HepG2 (cell line): ENCODE results near the gene SMAD6. TPM values are rescaled to one million over a fixed set of nuclear protein-coding genes. Genes with fewer than 3 reads are reported as not detected.

Experiments
- AGO1 ChIP-seq: fragments of 200-400 bp; formaldehyde crosslinking; IDR thresholded peaks from 2 replicates; pipeline ENCODE4 v1.6.1; 2017; ENCODE audit warnings: mild to moderate bottlenecking, low read depth, low read length, moderate library complexity; ENCODE audit not compliant: poor library complexity, severe bottlenecking
- CCDC6 ChIP-seq: sonication (generic); formaldehyde crosslinking; IDR thresholded peaks from 2 replicates; pipeline ENCODE4 v1.8.1; 2022; ENCODE audit warnings: mild to moderate bottlenecking, missing genetic modification reagents, moderate library complexity
- GTF2F1 ChIP-seq: fragments of 150-350 bp; IDR thresholded peaks from 2 replicates; pipeline ENCODE4 v1.6.1; 2014; ENCODE audit warnings: low read length
- ISX ChIP-seq: sonication (generic); formaldehyde crosslinking; conservative IDR thresholded peaks from 2 replicates; pipeline ENCODE4 v1.5.0; 2020; ENCODE audit warnings: missing genetic modification reagents
- MYNN ChIP-seq: sonication (generic); formaldehyde crosslinking; IDR thresholded peaks from 2 replicates; pipeline ENCODE4 v1.4.0; 2020; ENCODE audit warnings: mild to moderate bottlenecking, low read depth, missing genetic modification reagents
- NCOR1 ChIP-seq: fragments of 200-600 bp; sonication (generic); IDR thresholded peaks from 2 replicates; pipeline ENCODE4 v1.7.0; 2017; ENCODE audit warnings: antibody characterized with exemption, low read length, borderline replicate concordance
- NONO ChIP-seq, 2 experiments: fragments of 450-650 bp in 1 of 2; sonication (generic) in 1 of 2; formaldehyde crosslinking in 1 of 2; IDR thresholded peaks in 1 of 2; conservative IDR thresholded peaks in 1 of 2; 2 replicates each; pipeline versions ENCODE4 v1.6.1 to v1.8.0; 2017 to 2022; ENCODE audit warnings: mild to moderate bottlenecking in 1 of 2, missing genetic modification reagents in 1 of 2, moderate library complexity in 1 of 2
- PCBP2 ChIP-seq: fragments of 200-400 bp; formaldehyde crosslinking; optimal IDR thresholded peaks from 2 replicates; pipeline ENCODE3; 2018; ENCODE audit warnings: low read length, low read depth; ENCODE audit not compliant: poor library complexity, severe bottlenecking
- RBFOX2 ChIP-seq: fragments of 200-400 bp; formaldehyde crosslinking; IDR thresholded peaks from 2 replicates; pipeline ENCODE4 v1.6.1; 2017; ENCODE audit warnings: low read depth, mild to moderate bottlenecking, low read length
- RBM39 ChIP-seq: fragments of 200-400 bp; formaldehyde crosslinking; IDR thresholded peaks from one replicate; pipeline ENCODE4 v1.6.1; 2018; ENCODE audit warnings: antibody characterized with exemption, mild to moderate bottlenecking, low read depth, low read length; ENCODE audit not compliant: poor library complexity, severe bottlenecking
- RFXANK ChIP-seq: IDR thresholded peaks from 2 replicates; pipeline ENCODE4 v1.6.1; 2016
- SNAI1 ChIP-seq: sonication (generic); formaldehyde crosslinking; IDR thresholded peaks from 2 replicates; pipeline ENCODE4 v1.5.0; 2020; ENCODE audit warnings: mild to moderate bottlenecking, missing genetic modification reagents, borderline replicate concordance
- ZKSCAN8 ChIP-seq: IDR thresholded peaks from 2 replicates; pipeline ENCODE4 v1.6.1; 2016; ENCODE audit warnings: borderline replicate concordance, missing genetic modification reagents, missing compliant biosample characterization
- ZNF792 ChIP-seq: IDR thresholded peaks from 2 replicates; pipeline ENCODE4 v1.6.1; 2016
- ZNF891 ChIP-seq: sonication (generic); formaldehyde crosslinking; IDR thresholded peaks from 2 replicates; pipeline ENCODE4 v1.5.0; 2020; ENCODE audit warnings: mild to moderate bottlenecking, missing genetic modification reagents
- ZSCAN25 ChIP-seq: sonication (generic); formaldehyde crosslinking; IDR thresholded peaks from 2 replicates; pipeline ENCODE4 v1.8.0; 2022; ENCODE audit warnings: mild to moderate bottlenecking, missing genetic modification reagents
- polyA plus RNA-seq, 8 experiments: library from polyadenylated mRNA; depleted of rRNA in 3 of 8; stranded (reverse) in 7 of 8; unstranded in 1 of 8; fragments of >200 nt; fragmentation: Illumina TruSeq in 4 of 8; extraction: Trizol in 4 of 8; gene quantifications; 2 replicates each; pipeline versions ENCODE4 v1.2.1 to v1.2.3, GENCODE V29; 2011 to 2016; ENCODE audit warnings: low read depth in 4 of 8, missing spikeins in 1 of 8, mixed read lengths in 1 of 8; ENCODE audit not compliant: insufficient read depth in 1 of 8
- total RNA-seq, 5 experiments: library from RNA; depleted of rRNA; stranded (reverse); fragments of >200 nt; fragmentation: Illumina TruSeq; extraction: Trizol; gene quantifications; 2 replicates each; pipeline ENCODE4 v1.2.3, GENCODE V29; 2016; ENCODE audit warnings: low read depth in 1 of 5
- TF ChIP-seq, protein P1 (sequence below): sonication (generic); formaldehyde crosslinking; IDR thresholded peaks from 2 replicates; pipeline ENCODE4 v1.4.0; 2020; ENCODE audit warnings: mild to moderate bottlenecking, missing genetic modification reagents
- TF ChIP-seq, protein P2 (sequence below): sonication (generic); formaldehyde crosslinking; IDR thresholded peaks from 2 replicates; pipeline ENCODE4 v1.5.1; 2020; ENCODE audit warnings: missing genetic modification reagents, mild to moderate bottlenecking, borderline replicate concordance
- TF ChIP-seq, protein P3 (sequence below): conservative IDR thresholded peaks from 2 replicates; pipeline ENCODE4 v1.6.1; 2018; ENCODE audit warnings: missing genetic modification reagents
- TF ChIP-seq, protein P4 (sequence below): sonication (generic); formaldehyde crosslinking; IDR thresholded peaks from 2 replicates; pipeline ENCODE4 v1.4.0; 2020; ENCODE audit warnings: mild to moderate bottlenecking, missing genetic modification reagents
- TF ChIP-seq, protein P5 (sequence below): sonication (generic); formaldehyde crosslinking; IDR thresholded peaks from 2 replicates; pipeline ENCODE4 v1.4.0; 2020; ENCODE audit warnings: missing genetic modification reagents, mild to moderate bottlenecking, borderline replicate concordance

The SMAD6 gene
- total and polyA plus RNA-seq, 2 of the 13 experiments (the other 11 are each of a cell fraction or from before 2014, with no cell fraction given), result 3.3 to 4.4 TPM

DNA sequence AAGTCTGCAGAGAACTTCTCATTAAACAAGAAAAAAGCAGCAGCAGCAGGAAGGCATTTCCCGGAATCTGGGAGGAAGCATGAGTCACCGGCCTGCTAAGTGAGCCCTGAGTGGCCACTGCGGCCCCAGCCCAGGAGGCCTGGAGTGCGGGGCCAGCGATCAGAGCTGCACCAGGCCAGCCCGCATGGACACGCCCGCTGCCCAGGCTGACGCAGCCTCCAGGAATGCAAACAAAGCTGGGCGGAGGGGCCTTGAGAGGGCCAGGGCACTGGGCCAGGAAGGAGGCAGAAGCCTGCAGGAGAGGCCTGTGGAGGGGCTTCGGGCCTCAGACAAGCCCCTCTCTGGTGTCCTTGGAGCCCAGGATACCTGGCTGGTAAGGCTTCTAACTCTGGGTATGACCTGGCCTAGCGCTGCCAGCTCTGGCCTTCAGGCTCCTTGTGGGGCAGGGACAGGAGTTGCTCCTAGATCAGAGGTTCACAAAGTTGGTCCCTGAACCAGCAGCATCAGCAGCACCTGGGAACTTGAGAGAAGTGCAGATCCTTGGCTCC lies 101.2 kb downstream of the SMAD6 start (continued):
- TF ChIP-seq, protein P1, sequence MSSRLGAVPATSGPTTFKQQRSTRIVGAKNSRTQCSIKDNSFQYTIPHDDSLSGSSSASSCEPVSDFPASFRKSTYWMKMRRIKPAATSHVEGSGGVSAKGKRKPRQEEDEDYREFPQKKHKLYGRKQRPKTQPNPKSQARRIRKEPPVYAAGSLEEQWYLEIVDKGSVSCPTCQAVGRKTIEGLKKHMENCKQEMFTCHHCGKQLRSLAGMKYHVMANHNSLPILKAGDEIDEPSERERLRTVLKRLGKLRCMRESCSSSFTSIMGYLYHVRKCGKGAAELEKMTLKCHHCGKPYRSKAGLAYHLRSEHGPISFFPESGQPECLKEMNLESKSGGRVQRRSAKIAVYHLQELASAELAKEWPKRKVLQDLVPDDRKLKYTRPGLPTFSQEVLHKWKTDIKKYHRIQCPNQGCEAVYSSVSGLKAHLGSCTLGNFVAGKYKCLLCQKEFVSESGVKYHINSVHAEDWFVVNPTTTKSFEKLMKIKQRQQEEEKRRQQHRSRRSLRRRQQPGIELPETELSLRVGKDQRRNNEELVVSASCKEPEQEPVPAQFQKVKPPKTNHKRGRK (CRISPR knock-in tag), result no peak
- TF ChIP-seq RBM39, result no peak
- TF ChIP-seq SNAI1, result no peak
- no peak for TF ChIP-seq RBFOX2
- no peak for TF ChIP-seq ZSCAN25 (CRISPR knock-in tag)
- TF ChIP-seq, protein P2, sequence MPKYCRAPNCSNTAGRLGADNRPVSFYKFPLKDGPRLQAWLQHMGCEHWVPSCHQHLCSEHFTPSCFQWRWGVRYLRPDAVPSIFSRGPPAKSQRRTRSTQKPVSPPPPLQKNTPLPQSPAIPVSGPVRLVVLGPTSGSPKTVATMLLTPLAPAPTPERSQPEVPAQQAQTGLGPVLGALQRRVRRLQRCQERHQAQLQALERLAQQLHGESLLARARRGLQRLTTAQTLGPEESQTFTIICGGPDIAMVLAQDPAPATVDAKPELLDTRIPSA, result no peak
- no peak for TF ChIP-seq NONO (IDR thresholded peaks at IDR 0.05)
- TF ChIP-seq NONO (CRISPR knock-in tag; conservative IDR thresholded peaks at IDR 0.05), result no peak
- TF ChIP-seq MYNN (CRISPR knock-in tag), result no peak
- TF ChIP-seq, protein P3, sequence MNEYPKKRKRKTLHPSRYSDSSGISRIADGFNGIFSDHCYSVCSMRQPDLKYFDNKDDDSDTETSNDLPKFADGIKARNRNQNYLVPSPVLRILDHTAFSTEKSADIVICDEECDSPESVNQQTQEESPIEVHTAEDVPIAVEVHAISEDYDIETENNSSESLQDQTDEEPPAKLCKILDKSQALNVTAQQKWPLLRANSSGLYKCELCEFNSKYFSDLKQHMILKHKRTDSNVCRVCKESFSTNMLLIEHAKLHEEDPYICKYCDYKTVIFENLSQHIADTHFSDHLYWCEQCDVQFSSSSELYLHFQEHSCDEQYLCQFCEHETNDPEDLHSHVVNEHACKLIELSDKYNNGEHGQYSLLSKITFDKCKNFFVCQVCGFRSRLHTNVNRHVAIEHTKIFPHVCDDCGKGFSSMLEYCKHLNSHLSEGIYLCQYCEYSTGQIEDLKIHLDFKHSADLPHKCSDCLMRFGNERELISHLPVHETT (CRISPR knock-in tag), result 0 out of 2 replicates have a peak, but pooled peaks have one; percentile 52
- peak; percentile 66; the same call in 1 of the 2 replicates for TF ChIP-seq ZKSCAN8 (CRISPR knock-in tag)
- no peak; the same call in 1 of the 2 replicates for TF ChIP-seq NCOR1
- no peak for TF ChIP-seq CCDC6 (CRISPR knock-in tag)
- TF ChIP-seq, protein P4, sequence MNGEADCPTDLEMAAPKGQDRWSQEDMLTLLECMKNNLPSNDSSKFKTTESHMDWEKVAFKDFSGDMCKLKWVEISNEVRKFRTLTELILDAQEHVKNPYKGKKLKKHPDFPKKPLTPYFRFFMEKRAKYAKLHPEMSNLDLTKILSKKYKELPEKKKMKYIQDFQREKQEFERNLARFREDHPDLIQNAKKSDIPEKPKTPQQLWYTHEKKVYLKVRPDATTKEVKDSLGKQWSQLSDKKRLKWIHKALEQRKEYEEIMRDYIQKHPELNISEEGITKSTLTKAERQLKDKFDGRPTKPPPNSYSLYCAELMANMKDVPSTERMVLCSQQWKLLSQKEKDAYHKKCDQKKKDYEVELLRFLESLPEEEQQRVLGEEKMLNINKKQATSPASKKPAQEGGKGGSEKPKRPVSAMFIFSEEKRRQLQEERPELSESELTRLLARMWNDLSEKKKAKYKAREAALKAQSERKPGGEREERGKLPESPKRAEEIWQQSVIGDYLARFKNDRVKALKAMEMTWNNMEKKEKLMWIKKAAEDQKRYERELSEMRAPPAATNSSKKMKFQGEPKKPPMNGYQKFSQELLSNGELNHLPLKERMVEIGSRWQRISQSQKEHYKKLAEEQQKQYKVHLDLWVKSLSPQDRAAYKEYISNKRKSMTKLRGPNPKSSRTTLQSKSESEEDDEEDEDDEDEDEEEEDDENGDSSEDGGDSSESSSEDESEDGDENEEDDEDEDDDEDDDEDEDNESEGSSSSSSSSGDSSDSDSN, result peak; percentile 89
- peak; percentile 85 for TF ChIP-seq ZNF792
- TF ChIP-seq ISX (CRISPR knock-in tag), result no peak
- no peak for TF ChIP-seq GTF2F1
- no peak for TF ChIP-seq PCBP2
- no peak for TF ChIP-seq RFXANK
- TF ChIP-seq, protein P5, sequence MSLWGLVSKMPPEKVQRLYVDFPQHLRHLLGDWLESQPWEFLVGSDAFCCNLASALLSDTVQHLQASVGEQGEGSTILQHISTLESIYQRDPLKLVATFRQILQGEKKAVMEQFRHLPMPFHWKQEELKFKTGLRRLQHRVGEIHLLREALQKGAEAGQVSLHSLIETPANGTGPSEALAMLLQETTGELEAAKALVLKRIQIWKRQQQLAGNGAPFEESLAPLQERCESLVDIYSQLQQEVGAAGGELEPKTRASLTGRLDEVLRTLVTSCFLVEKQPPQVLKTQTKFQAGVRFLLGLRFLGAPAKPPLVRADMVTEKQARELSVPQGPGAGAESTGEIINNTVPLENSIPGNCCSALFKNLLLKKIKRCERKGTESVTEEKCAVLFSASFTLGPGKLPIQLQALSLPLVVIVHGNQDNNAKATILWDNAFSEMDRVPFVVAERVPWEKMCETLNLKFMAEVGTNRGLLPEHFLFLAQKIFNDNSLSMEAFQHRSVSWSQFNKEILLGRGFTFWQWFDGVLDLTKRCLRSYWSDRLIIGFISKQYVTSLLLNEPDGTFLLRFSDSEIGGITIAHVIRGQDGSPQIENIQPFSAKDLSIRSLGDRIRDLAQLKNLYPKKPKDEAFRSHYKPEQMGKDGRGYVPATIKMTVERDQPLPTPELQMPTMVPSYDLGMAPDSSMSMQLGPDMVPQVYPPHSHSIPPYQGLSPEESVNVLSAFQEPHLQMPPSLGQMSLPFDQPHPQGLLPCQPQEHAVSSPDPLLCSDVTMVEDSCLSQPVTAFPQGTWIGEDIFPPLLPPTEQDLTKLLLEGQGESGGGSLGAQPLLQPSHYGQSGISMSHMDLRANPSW (CRISPR knock-in tag), result no peak; the same call in 1 of the 2 replicates
- TF ChIP-seq ZNF891 (CRISPR knock-in tag), result no peak; the same call in 1 of the 2 replicates
- TF ChIP-seq AGO1, result no peak
